H1 (cell line): Measurements from ENCODE around the gene CDC73. TPM values are rescaled to one million over a fixed set of nuclear protein-coding genes. Genes with fewer than 3 reads are reported as not detected.

ENCODE experiments used
- SIRT6 ChIP-seq: IDR thresholded peaks from one replicate; pipeline ENCODE4 v1.7.1; 2012; ENCODE audit warnings: low read length, inconsistent platforms
- SRF ChIP-seq: IDR thresholded peaks from 2 replicates; pipeline ENCODE4 v1.6.1; 2011; ENCODE audit warnings: mild to moderate bottlenecking, low read depth, low read length, moderate library complexity
- polyA plus RNA-seq, 7 experiments: library from polyadenylated mRNA; depleted of rRNA in 3 of 7; stranded (reverse) in 5 of 7; unstranded in 2 of 7; fragments of >200 nt in 5 of 7; fragments of 200-250 nt in 2 of 7; gene quantifications; 1 replicate in 5 of 7; 2 replicates in 1 of 7; 4 replicates in 1 of 7; pipeline versions ENCODE4 v1.2.1 to v1.2.3, GENCODE V29; 2011 to 2013; ENCODE audit warnings: missing spikeins in 2 of 7, mixed read lengths in 2 of 7
- total RNA-seq: library from RNA; stranded (reverse); fragmentation: NEBNext Ultra II Directional; extraction: Animal tissue kit (Norgen Biotek cat#: 25700); gene quantifications from 2 replicates; pipeline ENCODE4 v1.2.1, GENCODE V29; 2021
- TF ChIP-seq, protein P1 (sequence below): fragments of 300-600 bp; sonication (generic); IDR thresholded peaks from 2 replicates; pipeline ENCODE4 v1.7.1; 2012; ENCODE audit warnings: low read length, moderate library complexity, mild to moderate bottlenecking, inconsistent platforms; ENCODE audit not compliant: insufficient replicate concordance

CDC73 gene
- total and polyA plus RNA-seq, 2 of the 8 experiments (the other 6 are each of a cell fraction or from before 2014, with no cell fraction given), result 9.8 to 64.0 TPM

DNA sequence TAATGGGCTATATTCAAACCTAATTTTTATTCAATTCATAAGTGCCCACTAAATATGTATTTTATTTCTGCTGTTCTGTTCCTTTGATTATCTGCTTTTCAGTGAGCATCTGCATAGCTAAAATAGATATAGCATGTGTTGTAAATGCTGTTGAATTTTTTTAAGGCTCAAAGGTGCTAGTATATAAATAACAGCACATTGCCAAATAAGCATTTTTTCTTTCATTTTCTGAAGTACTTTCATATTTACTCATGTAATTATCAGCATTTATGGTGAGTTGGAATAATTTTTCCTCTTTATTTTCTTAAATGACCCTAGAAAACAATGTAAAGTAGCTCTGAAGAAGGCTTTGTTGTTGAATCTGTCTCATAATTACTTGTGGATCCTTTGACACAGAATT, 134.2 kb downstream of the CDC73 start (continued):
- TF ChIP-seq, protein P1, sequence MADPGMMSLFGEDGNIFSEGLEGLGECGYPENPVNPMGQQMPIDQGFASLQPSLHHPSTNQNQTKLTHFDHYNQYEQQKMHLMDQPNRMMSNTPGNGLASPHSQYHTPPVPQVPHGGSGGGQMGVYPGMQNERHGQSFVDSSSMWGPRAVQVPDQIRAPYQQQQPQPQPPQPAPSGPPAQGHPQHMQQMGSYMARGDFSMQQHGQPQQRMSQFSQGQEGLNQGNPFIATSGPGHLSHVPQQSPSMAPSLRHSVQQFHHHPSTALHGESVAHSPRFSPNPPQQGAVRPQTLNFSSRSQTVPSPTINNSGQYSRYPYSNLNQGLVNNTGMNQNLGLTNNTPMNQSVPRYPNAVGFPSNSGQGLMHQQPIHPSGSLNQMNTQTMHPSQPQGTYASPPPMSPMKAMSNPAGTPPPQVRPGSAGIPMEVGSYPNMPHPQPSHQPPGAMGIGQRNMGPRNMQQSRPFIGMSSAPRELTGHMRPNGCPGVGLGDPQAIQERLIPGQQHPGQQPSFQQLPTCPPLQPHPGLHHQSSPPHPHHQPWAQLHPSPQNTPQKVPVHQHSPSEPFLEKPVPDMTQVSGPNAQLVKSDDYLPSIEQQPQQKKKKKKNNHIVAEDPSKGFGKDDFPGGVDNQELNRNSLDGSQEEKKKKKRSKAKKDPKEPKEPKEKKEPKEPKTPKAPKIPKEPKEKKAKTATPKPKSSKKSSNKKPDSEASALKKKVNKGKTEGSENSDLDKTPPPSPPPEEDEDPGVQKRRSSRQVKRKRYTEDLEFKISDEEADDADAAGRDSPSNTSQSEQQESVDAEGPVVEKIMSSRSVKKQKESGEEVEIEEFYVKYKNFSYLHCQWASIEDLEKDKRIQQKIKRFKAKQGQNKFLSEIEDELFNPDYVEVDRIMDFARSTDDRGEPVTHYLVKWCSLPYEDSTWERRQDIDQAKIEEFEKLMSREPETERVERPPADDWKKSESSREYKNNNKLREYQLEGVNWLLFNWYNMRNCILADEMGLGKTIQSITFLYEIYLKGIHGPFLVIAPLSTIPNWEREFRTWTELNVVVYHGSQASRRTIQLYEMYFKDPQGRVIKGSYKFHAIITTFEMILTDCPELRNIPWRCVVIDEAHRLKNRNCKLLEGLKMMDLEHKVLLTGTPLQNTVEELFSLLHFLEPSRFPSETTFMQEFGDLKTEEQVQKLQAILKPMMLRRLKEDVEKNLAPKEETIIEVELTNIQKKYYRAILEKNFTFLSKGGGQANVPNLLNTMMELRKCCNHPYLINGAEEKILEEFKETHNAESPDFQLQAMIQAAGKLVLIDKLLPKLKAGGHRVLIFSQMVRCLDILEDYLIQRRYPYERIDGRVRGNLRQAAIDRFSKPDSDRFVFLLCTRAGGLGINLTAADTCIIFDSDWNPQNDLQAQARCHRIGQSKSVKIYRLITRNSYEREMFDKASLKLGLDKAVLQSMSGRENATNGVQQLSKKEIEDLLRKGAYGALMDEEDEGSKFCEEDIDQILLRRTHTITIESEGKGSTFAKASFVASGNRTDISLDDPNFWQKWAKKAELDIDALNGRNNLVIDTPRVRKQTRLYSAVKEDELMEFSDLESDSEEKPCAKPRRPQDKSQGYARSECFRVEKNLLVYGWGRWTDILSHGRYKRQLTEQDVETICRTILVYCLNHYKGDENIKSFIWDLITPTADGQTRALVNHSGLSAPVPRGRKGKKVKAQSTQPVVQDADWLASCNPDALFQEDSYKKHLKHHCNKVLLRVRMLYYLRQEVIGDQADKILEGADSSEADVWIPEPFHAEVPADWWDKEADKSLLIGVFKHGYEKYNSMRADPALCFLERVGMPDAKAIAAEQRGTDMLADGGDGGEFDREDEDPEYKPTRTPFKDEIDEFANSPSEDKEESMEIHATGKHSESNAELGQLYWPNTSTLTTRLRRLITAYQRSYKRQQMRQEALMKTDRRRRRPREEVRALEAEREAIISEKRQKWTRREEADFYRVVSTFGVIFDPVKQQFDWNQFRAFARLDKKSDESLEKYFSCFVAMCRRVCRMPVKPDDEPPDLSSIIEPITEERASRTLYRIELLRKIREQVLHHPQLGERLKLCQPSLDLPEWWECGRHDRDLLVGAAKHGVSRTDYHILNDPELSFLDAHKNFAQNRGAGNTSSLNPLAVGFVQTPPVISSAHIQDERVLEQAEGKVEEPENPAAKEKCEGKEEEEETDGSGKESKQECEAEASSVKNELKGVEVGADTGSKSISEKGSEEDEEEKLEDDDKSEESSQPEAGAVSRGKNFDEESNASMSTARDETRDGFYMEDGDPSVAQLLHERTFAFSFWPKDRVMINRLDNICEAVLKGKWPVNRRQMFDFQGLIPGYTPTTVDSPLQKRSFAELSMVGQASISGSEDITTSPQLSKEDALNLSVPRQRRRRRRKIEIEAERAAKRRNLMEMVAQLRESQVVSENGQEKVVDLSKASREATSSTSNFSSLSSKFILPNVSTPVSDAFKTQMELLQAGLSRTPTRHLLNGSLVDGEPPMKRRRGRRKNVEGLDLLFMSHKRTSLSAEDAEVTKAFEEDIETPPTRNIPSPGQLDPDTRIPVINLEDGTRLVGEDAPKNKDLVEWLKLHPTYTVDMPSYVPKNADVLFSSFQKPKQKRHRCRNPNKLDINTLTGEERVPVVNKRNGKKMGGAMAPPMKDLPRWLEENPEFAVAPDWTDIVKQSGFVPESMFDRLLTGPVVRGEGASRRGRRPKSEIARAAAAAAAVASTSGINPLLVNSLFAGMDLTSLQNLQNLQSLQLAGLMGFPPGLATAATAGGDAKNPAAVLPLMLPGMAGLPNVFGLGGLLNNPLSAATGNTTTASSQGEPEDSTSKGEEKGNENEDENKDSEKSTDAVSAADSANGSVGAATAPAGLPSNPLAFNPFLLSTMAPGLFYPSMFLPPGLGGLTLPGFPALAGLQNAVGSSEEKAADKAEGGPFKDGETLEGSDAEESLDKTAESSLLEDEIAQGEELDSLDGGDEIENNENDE, result no peak
- no peak for TF ChIP-seq SIRT6
- TF ChIP-seq SRF, result no peak
